PC-9 (cell line): Measurements from ENCODE around the gene RAB7A.

Source experiments
- EZH2 ChIP-seq: fragments of 200-600 bp; sonication (generic); IDR thresholded peaks from 2 replicates; pipeline ENCODE4 v1.8.0; 2017; ENCODE audit warnings: antibody characterized with exemption, low read depth
- TF ChIP-seq, protein P1 (sequence below): fragments of 200-600 bp; sonication (generic); conservative IDR thresholded peaks from 2 replicates; pipeline ENCODE4 v1.6.1; 2017; ENCODE audit warnings: mixed run types, antibody characterized with exemption, mild to moderate bottlenecking, moderate library complexity

DNA sequence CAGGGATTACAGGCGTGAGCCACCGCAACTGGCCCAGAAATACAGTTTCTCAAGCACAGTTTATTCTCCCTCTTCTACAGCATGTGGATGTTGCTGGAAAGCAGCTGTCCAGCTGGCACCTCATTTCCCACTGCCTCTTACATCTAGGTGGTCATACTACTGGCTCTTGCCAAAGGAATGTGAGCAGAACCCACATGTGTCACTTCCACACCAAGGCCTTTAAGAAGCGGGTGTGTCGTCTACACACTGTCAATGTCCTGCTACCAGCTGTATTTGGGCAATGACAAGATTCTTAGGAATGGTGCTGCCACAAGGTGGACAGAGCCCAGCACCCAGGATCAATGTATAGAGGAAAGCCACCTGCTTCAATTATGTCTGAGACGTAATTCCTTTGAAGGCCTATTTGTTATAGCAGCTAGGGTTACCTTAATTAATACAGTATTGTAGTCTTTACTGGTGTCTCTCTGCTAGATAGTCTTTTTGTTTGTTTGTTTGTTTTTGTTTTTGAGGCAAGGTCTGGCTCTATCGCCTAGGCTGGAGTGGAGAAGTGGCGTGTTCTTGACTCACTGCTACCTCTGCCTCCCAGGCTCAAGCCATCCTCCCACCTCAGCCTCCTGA lies 15.1 kb upstream of the RAB7A start:
- TF ChIP-seq, protein P1, sequence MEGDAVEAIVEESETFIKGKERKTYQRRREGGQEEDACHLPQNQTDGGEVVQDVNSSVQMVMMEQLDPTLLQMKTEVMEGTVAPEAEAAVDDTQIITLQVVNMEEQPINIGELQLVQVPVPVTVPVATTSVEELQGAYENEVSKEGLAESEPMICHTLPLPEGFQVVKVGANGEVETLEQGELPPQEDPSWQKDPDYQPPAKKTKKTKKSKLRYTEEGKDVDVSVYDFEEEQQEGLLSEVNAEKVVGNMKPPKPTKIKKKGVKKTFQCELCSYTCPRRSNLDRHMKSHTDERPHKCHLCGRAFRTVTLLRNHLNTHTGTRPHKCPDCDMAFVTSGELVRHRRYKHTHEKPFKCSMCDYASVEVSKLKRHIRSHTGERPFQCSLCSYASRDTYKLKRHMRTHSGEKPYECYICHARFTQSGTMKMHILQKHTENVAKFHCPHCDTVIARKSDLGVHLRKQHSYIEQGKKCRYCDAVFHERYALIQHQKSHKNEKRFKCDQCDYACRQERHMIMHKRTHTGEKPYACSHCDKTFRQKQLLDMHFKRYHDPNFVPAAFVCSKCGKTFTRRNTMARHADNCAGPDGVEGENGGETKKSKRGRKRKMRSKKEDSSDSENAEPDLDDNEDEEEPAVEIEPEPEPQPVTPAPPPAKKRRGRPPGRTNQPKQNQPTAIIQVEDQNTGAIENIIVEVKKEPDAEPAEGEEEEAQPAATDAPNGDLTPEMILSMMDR = no peak
- TF ChIP-seq EZH2 = no peak
